ENCODE data around the gene SIAH2.
A peak's percentile ranks its signal among the peaks of the same experiment; 100 is the strongest.

The SIAH2 gene

DNA sequence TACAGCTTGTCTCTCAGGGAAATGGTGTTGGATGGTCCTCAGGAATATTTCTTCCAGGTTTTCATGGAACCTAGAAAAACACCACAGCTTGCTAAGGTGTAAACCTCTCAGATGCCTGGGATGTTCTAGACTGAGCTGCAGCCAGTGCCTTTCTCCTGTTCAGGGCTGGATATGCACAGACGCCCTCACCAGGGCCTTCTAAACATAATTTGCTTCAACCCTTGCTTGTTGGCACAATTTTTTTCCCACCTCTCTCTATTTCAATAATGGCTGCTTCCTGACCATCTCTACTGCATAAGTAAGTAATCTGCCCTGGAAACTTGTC, 28.2 kb downstream of the SIAH2 start:
- Mint-ChIP-seq H3K27ac (no peak overlapping the region), H3K4me3 (no peak overlapping the region), H3K4me1 (no peaks in the 10 kb centered on the region), H3K9me3 (no peaks in the 10 kb centered on the region), H3K36me3 (ENCODE audit: low read depth) (no peaks in the 10 kb centered on the region), H3K27me3 (ENCODE audit: low read depth) (no peaks in the 10 kb centered on the region)
- TF ChIP-seq CTCF (IDR thresholded peaks at IDR 0.05; ENCODE audit: unreplicated experiment in 3 of 3) = no peak

- Mint-ChIP-seq H3K9me3 (no peaks in the 10 kb centered on the region), H3K36me3 (ENCODE audit: low read depth) (no peaks in the 10 kb centered on the region), H3K27ac (no peak overlapping the region), H3K27me3 (ENCODE audit: low read depth) (no peaks in the 10 kb centered on the region), H3K4me3 (no peak overlapping the region), H3K4me1 (no peaks in the 10 kb centered on the region)
- TF ChIP-seq CTCF (IDR thresholded peaks at IDR 0.05; ENCODE audit: unreplicated experiment in 3 of 3) = no peak
These were observed 28.8 kb downstream of the SIAH2 start for GRCh38 chr3:150733936-150734794.

- Mint-ChIP-seq H3K27ac (peak overlapping the region in 1 of 3 experiments; percentile 2), H3K27me3 (ENCODE audit: low read depth) (no peaks in the 10 kb centered on the region), H3K4me3 (no peak overlapping the region), H3K9me3 (no peaks in the 10 kb centered on the region), H3K36me3 (ENCODE audit: low read depth) (no peaks in the 10 kb centered on the region), H3K4me1 (no peaks in the 10 kb centered on the region)
- TF ChIP-seq CTCF (IDR thresholded peaks at IDR 0.05; ENCODE audit: unreplicated experiment in 3 of 3) = no peak
These were observed 29.5 kb downstream of the SIAH2 start for GRCh38 chr3:150733373-150733935.

GRCh38 chr3:150729682-150730360, 33.1 kb downstream of the SIAH2 start:
- H3K27ac Mint-ChIP-seq = no peak overlapping the region

GRCh38 chr3:150727653-150728502, 35.1 kb downstream of the SIAH2 start:
- Mint-ChIP-seq H3K27me3 (ENCODE audit: low read depth) (no peaks in the 10 kb centered on the region), H3K4me3 (no peak overlapping the region), H3K27ac (no peak overlapping the region), H3K9me3 (no peaks in the 10 kb centered on the region), H3K36me3 (ENCODE audit: low read depth) (no peaks in the 10 kb centered on the region), H3K4me1 (no peaks in the 10 kb centered on the region)
- TF ChIP-seq CTCF (IDR thresholded peaks at IDR 0.05; ENCODE audit: unreplicated experiment in 3 of 3) = no peak

More at GRCh38 chr3:150729682-150730360, 33.1 kb downstream of the SIAH2 start:
- Mint-ChIP-seq H3K9me3 (no peaks in the 10 kb centered on the region), H3K27me3 (ENCODE audit: low read depth) (no peaks in the 10 kb centered on the region), H3K4me3 (no peak overlapping the region), H3K36me3 (ENCODE audit: low read depth) (no peaks in the 10 kb centered on the region), H3K4me1 (no peaks in the 10 kb centered on the region)
- TF ChIP-seq CTCF (IDR thresholded peaks at IDR 0.05; ENCODE audit: unreplicated experiment in 3 of 3) = no peak
